BE2C (cell line): ENCODE measurements around the gene CSMD2.

Experiments
- DNase-seq: peaks from one replicate; pipeline ENCODE4 v3.0.0-alpha.2; 2020
- H3K27me3 ChIP-seq: fragments of 250-450 bp; sonication (Bioruptor Pico); 2 replicates; pipeline ENCODE4 v1.5.1; 2020; ENCODE audit warnings: mild to moderate bottlenecking
- H3K36me3 ChIP-seq: fragments of 250-450 bp; sonication (Bioruptor Pico); 2 replicates; pipeline ENCODE4 v1.5.1; 2020; ENCODE audit warnings: mild to moderate bottlenecking
- H3K4me1 ChIP-seq: fragments of 250-450 bp; sonication (Bioruptor Pico); 2 replicates; pipeline ENCODE4 v1.5.1; 2020
- H3K4me3 ChIP-seq: 2 replicates; pipeline ENCODE4 v1.5.1; 2011; ENCODE audit warnings: low read depth, low read length
- H3K9me3 ChIP-seq: fragments of 250-450 bp; sonication (Bioruptor Pico); 2 replicates; pipeline ENCODE4 v1.5.1; 2020
- TF ChIP-seq, protein P1 (sequence below): IDR thresholded peaks from 2 replicates; pipeline ENCODE4 v1.5.1; 2012; ENCODE audit warnings: mild to moderate bottlenecking, low read depth, low read length

The CSMD2 gene

GRCh38 chr1:33609739-33610138, 555.3 kb downstream of the CSMD2 start:
- Histone ChIP-seq H3K4me3 (no peak overlapping the region), H3K27me3 (no peaks in the 10 kb centered on the region), H3K9me3 (no peaks in the 10 kb centered on the region), H3K36me3 (no peaks in the 10 kb centered on the region), H3K4me1 (no peaks in the 10 kb centered on the region)
- TF ChIP-seq, protein P1, sequence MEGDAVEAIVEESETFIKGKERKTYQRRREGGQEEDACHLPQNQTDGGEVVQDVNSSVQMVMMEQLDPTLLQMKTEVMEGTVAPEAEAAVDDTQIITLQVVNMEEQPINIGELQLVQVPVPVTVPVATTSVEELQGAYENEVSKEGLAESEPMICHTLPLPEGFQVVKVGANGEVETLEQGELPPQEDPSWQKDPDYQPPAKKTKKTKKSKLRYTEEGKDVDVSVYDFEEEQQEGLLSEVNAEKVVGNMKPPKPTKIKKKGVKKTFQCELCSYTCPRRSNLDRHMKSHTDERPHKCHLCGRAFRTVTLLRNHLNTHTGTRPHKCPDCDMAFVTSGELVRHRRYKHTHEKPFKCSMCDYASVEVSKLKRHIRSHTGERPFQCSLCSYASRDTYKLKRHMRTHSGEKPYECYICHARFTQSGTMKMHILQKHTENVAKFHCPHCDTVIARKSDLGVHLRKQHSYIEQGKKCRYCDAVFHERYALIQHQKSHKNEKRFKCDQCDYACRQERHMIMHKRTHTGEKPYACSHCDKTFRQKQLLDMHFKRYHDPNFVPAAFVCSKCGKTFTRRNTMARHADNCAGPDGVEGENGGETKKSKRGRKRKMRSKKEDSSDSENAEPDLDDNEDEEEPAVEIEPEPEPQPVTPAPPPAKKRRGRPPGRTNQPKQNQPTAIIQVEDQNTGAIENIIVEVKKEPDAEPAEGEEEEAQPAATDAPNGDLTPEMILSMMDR: no peak
- DNase-seq: no peak

DNA sequence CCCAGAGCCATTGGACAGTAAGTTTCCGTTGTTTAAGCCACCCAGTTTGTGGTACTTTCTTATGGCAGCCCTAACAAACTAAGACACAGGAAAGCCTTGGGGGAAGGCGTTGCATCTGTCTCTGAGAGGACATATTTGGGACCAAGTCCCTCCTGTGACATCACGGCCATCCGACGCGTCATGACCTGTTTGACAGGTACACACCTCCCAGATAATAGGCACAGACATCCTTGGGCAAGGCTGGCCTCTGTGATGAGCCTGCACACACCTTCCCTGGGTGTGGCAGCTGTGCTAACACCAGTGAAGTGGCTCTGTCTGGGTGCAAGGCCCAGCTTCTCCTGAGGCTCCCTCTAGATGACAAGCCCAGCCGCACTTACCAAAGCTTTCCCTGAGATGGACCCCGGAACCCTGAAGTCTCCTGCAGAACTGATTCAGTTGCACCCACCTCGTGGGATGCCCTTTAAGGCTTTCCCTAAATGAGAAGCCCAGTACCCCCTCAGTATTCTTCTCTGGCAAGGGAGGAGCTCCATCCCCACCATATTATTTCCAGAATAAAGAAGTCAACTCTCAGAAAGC, 556.1 kb downstream of the CSMD2 start:
- TF ChIP-seq, protein P1: no peak
- H3K27me3 ChIP-seq: no peaks in the 10 kb centered on the region
- no peak for DNase-seq
- no peaks in the 10 kb centered on the region for H3K36me3 ChIP-seq
- no peak overlapping the region for H3K4me3 ChIP-seq
- H3K4me1 ChIP-seq: no peaks in the 10 kb centered on the region
- no peaks in the 10 kb centered on the region for H3K9me3 ChIP-seq

GRCh38 chr1:33607444-33608005, 557.5 kb downstream of the CSMD2 start:
- DNase-seq: no peak
- H3K9me3 ChIP-seq: no peaks in the 10 kb centered on the region
- H3K27me3 ChIP-seq: no peaks in the 10 kb centered on the region
- no peaks in the 10 kb centered on the region for H3K4me1 ChIP-seq
- TF ChIP-seq, protein P1: no peak
- H3K4me3 ChIP-seq: no peak overlapping the region
- no peaks in the 10 kb centered on the region for H3K36me3 ChIP-seq

- TF ChIP-seq, protein P1: no peak
- Histone ChIP-seq H3K36me3 (no peaks in the 10 kb centered on the region), H3K4me1 (no peaks in the 10 kb centered on the region), H3K27me3 (no peaks in the 10 kb centered on the region), H3K9me3 (no peaks in the 10 kb centered on the region), H3K4me3 (no peak overlapping the region)
- DNase-seq: no peak
Observed at GRCh38 chr1:33606272-33606671, 558.8 kb downstream of the CSMD2 start.

DNA sequence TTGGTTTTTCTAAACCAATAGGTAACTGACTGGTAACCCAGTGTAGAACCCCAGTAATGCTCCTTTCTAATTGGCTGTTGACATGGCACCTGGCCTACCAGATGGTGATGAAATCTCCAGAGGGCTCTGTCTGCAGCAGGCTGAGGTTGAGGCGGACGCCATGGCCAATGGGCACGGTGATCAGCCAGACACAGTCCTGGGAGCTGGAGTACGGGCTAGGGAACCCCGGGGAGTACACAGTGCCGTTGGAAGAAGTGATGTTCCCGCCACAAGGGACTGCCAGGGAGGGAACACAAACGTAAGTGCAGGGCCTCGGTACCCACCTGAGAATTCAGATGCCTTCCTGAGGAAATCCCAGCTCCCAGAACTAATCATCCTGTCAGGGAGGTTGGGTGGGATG, 562.8 kb downstream of the CSMD2 start:
- Histone ChIP-seq H3K4me3 (no peak overlapping the region), H3K9me3 (no peaks in the 10 kb centered on the region), H3K4me1 (no peaks in the 10 kb centered on the region), H3K36me3 (no peaks in the 10 kb centered on the region), H3K27me3 (no peaks in the 10 kb centered on the region)
- TF ChIP-seq, protein P1: no peak
- DNase-seq: no peak

DNA sequence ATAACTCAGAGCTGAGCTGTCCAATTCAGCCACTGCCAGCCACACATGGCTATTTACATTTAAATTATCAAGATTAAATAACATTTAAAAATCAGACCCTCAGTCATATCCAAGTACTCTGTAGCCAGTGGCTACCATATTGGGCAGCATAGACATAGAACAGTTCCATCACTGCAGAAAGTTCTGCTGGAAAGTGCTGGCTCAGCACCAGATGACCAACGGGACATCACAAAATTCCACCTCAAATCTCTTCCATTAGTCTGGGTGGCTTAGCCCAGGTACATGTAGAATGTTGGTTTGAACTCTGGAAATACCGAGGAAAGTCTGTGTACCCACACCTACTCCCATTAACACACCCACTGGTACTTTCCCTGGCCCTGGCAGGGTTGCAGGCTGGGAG, 563.3 kb downstream of the CSMD2 start:
- H3K4me1 ChIP-seq: no peaks in the 10 kb centered on the region
- TF ChIP-seq, protein P1: no peak
- no peak overlapping the region for H3K4me3 ChIP-seq
- H3K36me3 ChIP-seq: no peaks in the 10 kb centered on the region
- DNase-seq: no peak
- no peaks in the 10 kb centered on the region for H3K9me3 ChIP-seq
- H3K27me3 ChIP-seq: no peaks in the 10 kb centered on the region
